Endothelial cell of umbilical vein (primary cell): ENCODE data around the gene TSPEAR. TPM values are rescaled to one million over a fixed set of nuclear protein-coding genes. Genes with fewer than 3 reads are reported as not detected.

ENCODE experiments used
- BruUV-seq: library from RNA; stranded (reverse); fragments of 400-500 nt; replicated peaks from 2 replicates; lab custom pipeline; 2021; lab: Mats Ljungman, UMichigan
- CTCF ChIA-PET: fragments of 300-600, 350-600 bp; sonication (Branson Sonifier 250); formaldehyde crosslinking; loops from one replicate; lab custom pipeline; 2021; ENCODE audit warnings: antibody characterized with exemption, inconsistent platforms; lab: Charles Lee
- POLR2A ChIA-PET: fragments of 300-600, 350-600 bp; sonication (Branson Sonifier 250); formaldehyde crosslinking; loops from one replicate; lab custom pipeline; 2021; ENCODE audit warnings: antibody characterized with exemption, inconsistent platforms; lab: Charles Lee
- DNase-seq: peaks from one replicate; pipeline ENCODE4 v3.0.0-alpha.2; 2011; ENCODE audit warnings: low read depth, low spot score
- FAIRE-seq: peaks from 2 replicates; lab custom pipeline; 2011; peaks lifted over from hg19 to GRCh38; lab: Jason Lieb, UNC
- H2AFZ ChIP-seq: 2 replicates; pipeline ENCODE4 v1.6.0; 2012; ENCODE audit warnings: low read depth, low read length, control low read depth, inconsistent platforms
- H3K27ac ChIP-seq: 2 replicates; pipeline ENCODE4 v1.5.1; 2011; ENCODE audit warnings: low read depth, mild to moderate bottlenecking, control low read depth, low read length, moderate library complexity; ENCODE audit not compliant: insufficient read depth
- H3K27me3 ChIP-seq, 2 experiments: 2 replicates each; pipeline versions ENCODE4 v1.6.0 to v1.6.1; 2011; ENCODE audit warnings: low read length in 2 of 2, mixed read lengths in 1 of 2; ENCODE audit not compliant: control insufficient read depth in 2 of 2, insufficient read depth in 2 of 2
- H3K36me3 ChIP-seq, 2 experiments: 2 replicates in 1 of 2; 3 replicates in 1 of 2; pipeline ENCODE4 v1.5.1; 2011; ENCODE audit warnings: low read length in 2 of 2, mild to moderate bottlenecking in 1 of 2, moderate library complexity in 1 of 2; ENCODE audit not compliant: control insufficient read depth in 2 of 2, insufficient read depth in 2 of 2; ENCODE audit errors: extremely low read depth in 1 of 2
- H3K4me1 ChIP-seq: 3 replicates; pipeline ENCODE4 v1.5.1; 2011; ENCODE audit warnings: mild to moderate bottlenecking, low read length; ENCODE audit not compliant: control insufficient read depth, insufficient read depth; ENCODE audit errors: extremely low read depth
- H3K4me2 ChIP-seq: 2 replicates; pipeline ENCODE4 v1.6.1; 2011; ENCODE audit warnings: low read length, control low read depth, mixed read lengths; ENCODE audit not compliant: insufficient read depth
- H3K4me3 ChIP-seq, 3 experiments: fragments of 200-600 bp in 1 of 3; sonication (generic), shearing (Covaris generic) in 1 of 3; replicated peaks in 1 of 3; 2 replicates each; pipeline ENCODE4 v1.5.1; 2011 to 2016; ENCODE audit warnings: control low read depth in 3 of 3, low read length in 3 of 3, mild to moderate bottlenecking in 2 of 3, inconsistent platforms in 1 of 3, low read depth in 1 of 3, moderate library complexity in 1 of 3; ENCODE audit not compliant: insufficient read depth in 1 of 3
- H3K79me2 ChIP-seq: 2 replicates; pipeline ENCODE4 v1.6.0; 2012; ENCODE audit warnings: low read length, inconsistent platforms; ENCODE audit not compliant: control insufficient read depth, insufficient read depth
- H3K9ac ChIP-seq: replicated peaks from 2 replicates; pipeline ENCODE3; 2011; ENCODE audit warnings: low read length, control low read depth; ENCODE audit not compliant: insufficient read depth; ENCODE audit errors: extremely low read depth
- H3K9me1 ChIP-seq: replicated peaks from 3 replicates; pipeline ENCODE4 v1.6.0; 2011; ENCODE audit warnings: mild to moderate bottlenecking, low read length; ENCODE audit not compliant: control insufficient read depth, insufficient read depth; ENCODE audit errors: extremely low read depth
- H3K9me3 ChIP-seq: replicated peaks from 2 replicates; pipeline ENCODE4 v1.5.1; 2012; ENCODE audit warnings: low read length, inconsistent platforms; ENCODE audit not compliant: control insufficient read depth, insufficient read depth
- H4K20me1 ChIP-seq: replicated peaks from 2 replicates; pipeline ENCODE3; 2011; ENCODE audit warnings: mild to moderate bottlenecking, low read length; ENCODE audit not compliant: control insufficient read depth, insufficient read depth; ENCODE audit errors: extremely low read depth
- CTCF ChIP-seq, 2 donors: IDR thresholded peaks; 1 replicate in 1 of 2; 2 replicates in 1 of 2; pipeline ENCODE4 v1.5.1; 2011; ENCODE audit warnings: low read length in 2 of 2, mild to moderate bottlenecking in 2 of 2, moderate library complexity in 2 of 2, control low read depth in 1 of 2, inconsistent platforms in 1 of 2, low read depth in 1 of 2; ENCODE audit not compliant: insufficient read depth in 1 of 2; ENCODE audit errors: extremely low read depth in 1 of 2
- EZH2 ChIP-seq: IDR thresholded peaks from 2 replicates; pipeline ENCODE4 v1.6.1; 2012; ENCODE audit warnings: borderline replicate concordance, low read depth, mild to moderate bottlenecking, moderate library complexity, low read length, inconsistent platforms; ENCODE audit not compliant: severe bottlenecking
- FOS ChIP-seq: IDR thresholded peaks from 2 replicates; pipeline ENCODE4 v1.6.1; 2011; ENCODE audit warnings: mild to moderate bottlenecking, low read length, moderate library complexity, borderline replicate concordance; ENCODE audit not compliant: insufficient read depth
- GATA2 ChIP-seq: IDR thresholded peaks from 2 replicates; pipeline ENCODE4 v1.7.0; 2011; ENCODE audit warnings: low read depth, mild to moderate bottlenecking, moderate library complexity, mixed read lengths, low read length; ENCODE audit not compliant: insufficient read length, insufficient read depth
- JUN ChIP-seq: IDR thresholded peaks from 2 replicates; pipeline ENCODE4 v1.6.1; 2011; ENCODE audit warnings: borderline replicate concordance, low read depth; ENCODE audit not compliant: insufficient read length, insufficient read depth
- MAX ChIP-seq: IDR thresholded peaks from 2 replicates; pipeline ENCODE4 v1.6.1; 2011; ENCODE audit not compliant: insufficient read depth, insufficient read length
- MYC ChIP-seq: IDR thresholded peaks from one replicate; pipeline ENCODE4 v1.6.1; 2011; ENCODE audit warnings: mild to moderate bottlenecking, low read depth, low read length
- POLR2A ChIP-seq: IDR thresholded peaks from 2 replicates; pipeline ENCODE4 v1.6.1; 2012; ENCODE audit warnings: low read depth, mild to moderate bottlenecking, control low read depth, low read length
- POLR2AphosphoS5 ChIP-seq: IDR thresholded peaks from 2 replicates; pipeline ENCODE4 v1.6.1; 2012; ENCODE audit warnings: low read depth, mild to moderate bottlenecking, control low read depth, low read length, moderate library complexity; ENCODE audit not compliant: insufficient read depth
- dilution Hi-C: fragments of 300-500 bp; cut with MboI; formaldehyde crosslinking; loops from one replicate; pipeline ENCODE4 v1.15.0; 2019; ENCODE audit warnings: low sequenced_read_pairs; ENCODE audit not compliant: extremely low pct_ligation_motif_present
- intact Hi-C: fragments of 100-400 bp; cut with micrococcal nuclease; formaldehyde crosslinking; loops from one replicate; pipeline ENCODE4 v1.10.0; 2022
- polyA plus RNA-seq, 4 experiments: library from polyadenylated mRNA; depleted of rRNA in 3 of 4; stranded (reverse) in 3 of 4; unstranded in 1 of 4; fragments of >200 nt; gene quantifications; 2 replicates each; pipeline versions ENCODE4 v1.2.1 to v1.2.3, GENCODE V29; 2011 to 2012; ENCODE audit warnings: missing spikeins in 1 of 4
- total RNA-seq: library from RNA; stranded (reverse); gene quantifications from 2 replicates; pipeline ENCODE4 v1.2.3, GENCODE V29; 2021

The TSPEAR gene
- total and polyA plus RNA-seq, 2 donors (not counting 3 experiments of a cell fraction or from before 2014, with no cell fraction given) = 0.01 TPM; not detected in 1

DNA sequence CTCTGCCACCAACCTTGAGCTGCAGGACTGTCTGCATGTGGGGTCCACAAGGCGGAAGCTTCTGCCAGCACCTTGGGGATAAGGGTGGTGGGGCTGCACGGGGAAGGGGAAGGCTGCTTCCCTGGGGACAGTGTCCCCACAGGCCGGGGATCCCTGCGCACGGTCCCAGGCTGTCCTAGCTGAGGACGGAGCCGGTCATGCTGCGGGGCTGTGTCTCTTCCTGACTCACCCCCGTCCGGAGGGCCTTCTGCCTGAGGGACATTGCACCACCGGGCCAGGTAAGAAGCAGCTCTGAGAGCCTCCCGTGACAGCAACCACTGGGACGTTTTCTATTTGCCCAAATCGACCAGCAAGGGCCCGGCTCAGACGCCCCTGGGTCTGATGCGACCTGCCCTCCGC lies 201.3 kb downstream of the TSPEAR start:
- FAIRE-seq = no peak
- dilution Hi-C loops (no loop called here), intact Hi-C loops (loop anchor here (10.0 kb wide), 1 partner anchor 425 kb away; no protein-coding TSS in a partner anchor)
- Histone ChIP-seq H3K9me3 (no peaks in the 10 kb centered on the region), H3K4me1 (no peaks in the 10 kb centered on the region), H3K9ac (no peak overlapping the region), H3K27ac (no peak overlapping the region), H3K4me2 (no peak overlapping the region), H3K79me2 (no peaks in the 10 kb centered on the region), H2AFZ (no peak overlapping the region), H4K20me1 (no peaks in the 10 kb centered on the region), H3K36me3 (no peaks in the 10 kb centered on the region), H3K27me3 (no peaks in the 10 kb centered on the region), H3K9me1 (no peaks in the 10 kb centered on the region), H3K4me3 (no peak overlapping the region)
- POLR2A ChIA-PET = no interaction called here
- BruUV-seq = no TSS peak
- CTCF ChIA-PET = interaction anchor here (0.8 to 5.1 kb wide), 11 partner anchors 9 to 421 kb away, joined by 3 to 125 read pairs (median 6); no protein-coding TSS in a partner anchor
- TF ChIP-seq MAX = no peak
- TF ChIP-seq FOS = no peak
- no peak for TF ChIP-seq MYC
- TF ChIP-seq JUN = no peak
- no peak for TF ChIP-seq POLR2AphosphoS5
- no peak for TF ChIP-seq POLR2A
- no peak for TF ChIP-seq CTCF (IDR thresholded peaks at IDR 0.05; ENCODE audit: extremely low read depth in 1 of 2, insufficient read depth in 1 of 2, low read depth in 1 of 2, low read length in 2 of 2)
- TF ChIP-seq EZH2 = no peak
- TF ChIP-seq GATA2 = no peak
- no peak for DNase-seq
